HuH-7.5 (cell line): ENCODE data around the gene LRP5.
A peak's percentile ranks its signal among the peaks of the same experiment; 100 is the strongest.

Source experiments
- DNase-seq: peaks from one replicate; pipeline ENCODE4 v3.0.0; 2011; ENCODE audit warnings: low spot score

Gene LRP5

GRCh38 chr11:68309621-68310185 is 2.7 kb upstream of the LRP5 start:
- DNase-seq = peak; percentile 15

GRCh38 chr11:68311160-68312116 is 953 bp upstream of the LRP5 start:
- DNase-seq = peak; percentile 61

DNA sequence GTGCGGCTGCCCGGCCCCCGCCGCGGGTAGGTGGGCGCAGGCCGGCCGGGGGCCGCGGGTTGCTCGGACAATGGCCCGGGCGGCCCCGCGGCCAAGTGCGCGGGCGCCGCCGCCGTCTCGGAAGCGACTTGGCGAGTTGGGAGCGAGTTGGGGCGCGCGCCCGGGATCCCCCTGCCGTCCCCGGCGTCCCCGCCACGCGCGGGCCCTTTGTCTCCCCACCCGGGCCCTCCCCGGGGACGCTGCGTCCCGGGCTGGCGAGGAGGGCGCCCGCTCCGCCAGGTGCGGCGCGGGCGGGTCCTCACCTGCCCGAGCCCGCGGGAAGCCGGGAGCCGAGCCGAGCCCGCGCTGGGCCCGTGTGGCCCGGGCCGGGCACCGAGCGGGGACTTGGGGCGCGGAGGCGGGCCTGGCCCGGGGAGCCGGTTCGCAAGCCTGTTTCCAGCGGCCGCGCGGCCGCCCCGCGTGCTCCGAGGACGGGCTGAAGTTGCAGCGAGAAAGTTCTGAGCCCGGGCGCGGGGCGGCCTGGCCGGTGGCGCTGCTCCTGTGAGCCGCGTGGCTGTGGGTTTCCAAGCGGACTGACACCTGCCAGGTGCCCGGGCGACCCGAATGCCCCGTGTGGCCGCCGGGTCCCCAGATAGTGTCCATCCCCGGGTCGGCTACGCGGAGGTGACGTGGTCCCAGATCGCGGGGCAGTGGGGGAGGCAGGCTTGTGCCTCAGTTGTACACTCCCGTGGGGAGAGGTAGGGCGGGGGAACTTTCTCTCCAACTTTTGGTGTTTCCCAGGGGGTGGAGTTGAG is 586 bp downstream of the LRP5 start:
- peak; percentile 80 for DNase-seq

- DNase-seq = peak; percentile 81
Measured at GRCh38 chr11:68313574-68314202, 1.3 kb downstream of the LRP5 start.

DNA sequence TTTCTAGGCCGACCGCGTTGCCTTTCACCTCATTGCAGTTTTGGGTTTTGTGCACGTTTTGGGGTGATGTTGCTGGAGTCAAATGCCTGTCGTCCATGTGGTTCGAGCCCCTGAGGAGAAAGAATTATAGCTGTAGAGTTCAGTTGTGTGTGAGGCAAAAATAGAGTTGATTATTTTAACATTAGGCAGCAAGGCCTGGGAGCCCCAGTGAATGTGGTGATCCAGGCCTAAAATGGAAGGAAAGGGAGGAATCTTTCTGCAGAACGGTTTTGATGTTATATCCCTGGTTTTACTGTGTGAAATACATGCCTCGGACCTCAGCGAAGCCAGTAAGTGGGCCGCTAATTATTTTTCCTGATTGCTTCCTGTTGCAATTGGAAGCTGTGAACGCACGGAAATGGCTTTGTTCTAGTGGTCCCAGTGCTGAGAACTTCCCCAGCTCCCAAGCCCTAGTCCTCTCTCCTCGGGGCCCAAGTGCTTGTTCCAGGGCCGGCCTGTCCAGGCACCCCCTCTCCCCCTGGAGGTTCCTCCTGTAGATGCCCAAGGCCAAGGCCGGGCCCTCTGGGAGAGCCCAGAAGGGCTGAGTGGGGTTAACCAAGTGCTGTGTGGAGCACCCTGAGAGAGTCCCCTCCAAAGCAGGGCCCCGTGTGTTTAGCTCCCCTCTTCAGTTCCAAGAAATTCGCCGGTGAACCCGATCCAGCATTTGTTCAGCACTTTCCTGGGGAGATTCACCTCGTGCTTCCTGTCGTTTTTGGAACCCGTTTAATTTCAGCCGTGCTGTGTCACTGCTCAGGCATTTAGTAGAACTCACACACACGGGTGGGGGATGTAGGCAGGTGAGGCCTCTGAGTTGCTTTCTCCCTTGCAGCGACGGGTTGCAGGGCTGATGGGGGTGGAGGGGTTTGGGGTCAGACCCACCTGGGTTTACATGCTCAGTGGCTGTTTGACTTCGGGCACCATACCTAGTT is 2.1 kb downstream of the LRP5 start:
- DNase-seq = peak; percentile 77

DNA sequence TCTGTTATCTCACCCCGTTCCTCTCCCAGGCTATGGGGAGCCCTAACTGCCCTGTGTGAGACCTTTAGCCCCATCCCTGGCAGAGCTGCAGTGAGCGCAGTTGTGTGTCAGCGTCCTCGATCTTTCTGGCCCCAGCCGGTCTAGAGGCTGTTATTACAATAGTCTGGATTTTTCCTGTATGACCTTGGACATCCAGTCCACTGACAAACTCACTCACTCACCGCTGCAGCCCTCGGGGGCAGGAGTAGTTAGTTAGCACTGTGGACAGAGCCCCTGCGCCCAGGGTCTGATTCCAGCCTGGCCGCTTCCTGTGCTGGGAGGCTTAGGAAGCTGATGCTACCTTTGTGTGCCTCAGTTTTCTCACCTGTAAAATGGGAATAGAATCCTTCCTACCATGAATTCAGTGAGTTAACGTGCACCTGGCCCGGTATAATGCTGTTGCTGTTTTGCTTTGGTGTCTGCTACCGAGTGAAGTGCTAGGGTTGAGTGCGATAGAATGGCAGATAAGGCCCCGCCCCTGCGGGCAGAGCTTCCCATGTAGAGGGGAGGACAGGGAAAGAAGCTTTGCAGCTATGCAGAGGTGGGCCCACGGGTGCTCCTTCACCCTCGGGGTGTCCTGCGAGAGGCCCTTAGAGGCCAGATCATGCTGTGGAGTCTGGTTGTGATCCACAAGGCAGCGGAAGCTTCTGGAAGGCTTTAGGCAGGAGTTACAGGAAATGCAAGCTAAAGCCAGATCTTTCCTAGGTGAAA is 3.0 kb downstream of the LRP5 start:
- DNase-seq = peak; percentile 93

DNA sequence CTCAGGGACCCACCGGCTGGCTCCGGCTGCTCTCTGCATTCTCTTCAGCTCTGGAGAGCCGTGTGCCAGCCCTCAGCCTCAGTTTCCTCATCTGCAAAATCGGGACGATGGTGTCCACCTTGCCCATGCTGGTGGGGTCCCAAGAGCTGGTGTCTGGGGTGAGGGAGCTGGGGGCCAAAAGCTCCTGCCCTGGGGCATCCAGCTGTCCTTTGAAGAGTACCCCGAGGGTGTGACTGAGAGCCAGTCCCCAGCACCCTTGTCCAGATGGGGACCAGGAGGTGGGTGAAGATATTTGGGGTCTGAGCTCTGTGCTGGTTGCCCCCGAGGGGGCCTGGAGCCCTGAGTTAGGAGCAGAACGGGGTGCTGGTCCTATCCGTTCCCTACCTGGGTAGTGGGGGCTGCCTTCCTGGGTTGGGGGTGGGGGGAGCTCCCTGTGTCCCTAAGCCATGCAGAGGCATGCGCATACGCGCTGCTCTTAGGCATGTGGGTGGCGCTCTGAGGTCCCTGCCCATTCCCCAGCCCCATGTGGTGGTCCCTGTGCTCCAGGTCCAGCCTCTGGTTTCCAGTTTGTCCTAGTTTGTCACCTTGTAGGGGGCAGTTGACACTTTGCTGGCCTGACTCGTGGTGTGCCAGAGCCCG is 4.9 kb downstream of the LRP5 start:
- DNase-seq = no peak

GRCh38 chr11:68321293-68322051 is 9.1 kb downstream of the LRP5 start:
- no peak for DNase-seq

- no peak for DNase-seq
Measured at GRCh38 chr11:68322052-68322430, 9.7 kb downstream of the LRP5 start.

GRCh38 chr11:68324241-68324640 is 11.8 kb downstream of the LRP5 start:
- no peak for DNase-seq

GRCh38 chr11:68324695-68325094 is 12.3 kb downstream of the LRP5 start:
- no peak for DNase-seq

GRCh38 chr11:68325183-68325906 is 13.0 kb downstream of the LRP5 start:
- no peak for DNase-seq

DNA sequence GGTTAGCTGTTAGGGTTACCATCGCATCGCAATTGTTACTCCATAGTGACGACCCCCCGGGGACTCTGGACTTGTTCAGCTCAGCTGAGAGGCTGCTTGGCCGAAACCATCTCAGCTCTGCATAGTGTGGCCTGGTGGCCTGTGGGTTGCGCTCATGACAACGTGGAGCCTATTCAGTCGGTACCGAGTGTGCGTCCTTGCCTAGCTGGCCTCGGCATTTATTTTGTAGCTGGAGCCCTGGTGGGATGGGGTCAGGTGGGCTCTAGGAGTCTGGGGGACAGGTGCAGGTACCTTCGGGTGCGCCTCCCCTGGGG is 13.5 kb downstream of the LRP5 start:
- DNase-seq = no peak

DNA sequence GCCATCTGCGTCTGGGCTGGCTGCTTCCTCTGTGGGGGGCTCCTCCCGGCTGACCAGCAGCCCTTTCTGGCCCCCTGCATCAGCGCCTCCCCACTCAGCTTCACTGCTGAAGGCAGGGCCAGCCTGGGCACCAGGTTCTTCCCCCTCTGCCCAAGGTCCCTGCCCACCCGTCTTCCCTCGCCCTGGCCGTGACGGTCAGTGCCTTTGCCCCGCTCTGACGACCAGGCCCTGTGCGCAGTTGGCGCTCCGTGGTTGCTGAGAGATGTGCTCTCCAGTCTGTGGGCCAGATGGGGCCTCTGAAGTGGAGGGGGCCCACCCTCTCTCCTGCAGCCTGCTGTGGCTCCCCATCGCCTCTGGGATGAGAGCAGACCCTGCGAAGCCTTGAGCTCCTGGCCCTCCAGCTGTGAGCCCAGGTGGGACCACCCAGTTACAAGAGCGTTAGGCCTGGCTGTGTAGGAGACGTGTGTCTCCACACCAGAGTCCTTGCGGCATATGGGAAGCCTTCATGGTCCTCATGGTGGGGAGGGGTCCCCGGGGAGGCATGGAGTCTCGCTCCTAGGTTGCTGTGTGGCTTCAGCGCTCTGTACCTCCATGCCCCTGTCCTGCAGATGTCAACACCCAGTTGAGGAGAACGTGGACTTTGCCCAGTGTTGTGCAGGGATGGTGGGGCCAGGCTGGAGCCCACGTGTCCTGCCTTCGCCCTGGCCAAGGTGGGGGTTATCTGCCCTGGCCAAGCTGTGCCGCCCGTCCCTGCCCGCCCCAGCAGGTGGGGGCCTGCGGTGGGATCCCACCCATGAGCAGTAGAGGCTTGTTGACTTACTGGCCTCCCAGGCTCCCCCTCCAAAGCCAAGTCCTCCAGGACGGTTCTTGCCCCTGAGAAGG is 14.2 kb downstream of the LRP5 start:
- DNase-seq = no peak

GRCh38 chr11:68327586-68328370 is 15.4 kb downstream of the LRP5 start:
- DNase-seq = no peak

DNA sequence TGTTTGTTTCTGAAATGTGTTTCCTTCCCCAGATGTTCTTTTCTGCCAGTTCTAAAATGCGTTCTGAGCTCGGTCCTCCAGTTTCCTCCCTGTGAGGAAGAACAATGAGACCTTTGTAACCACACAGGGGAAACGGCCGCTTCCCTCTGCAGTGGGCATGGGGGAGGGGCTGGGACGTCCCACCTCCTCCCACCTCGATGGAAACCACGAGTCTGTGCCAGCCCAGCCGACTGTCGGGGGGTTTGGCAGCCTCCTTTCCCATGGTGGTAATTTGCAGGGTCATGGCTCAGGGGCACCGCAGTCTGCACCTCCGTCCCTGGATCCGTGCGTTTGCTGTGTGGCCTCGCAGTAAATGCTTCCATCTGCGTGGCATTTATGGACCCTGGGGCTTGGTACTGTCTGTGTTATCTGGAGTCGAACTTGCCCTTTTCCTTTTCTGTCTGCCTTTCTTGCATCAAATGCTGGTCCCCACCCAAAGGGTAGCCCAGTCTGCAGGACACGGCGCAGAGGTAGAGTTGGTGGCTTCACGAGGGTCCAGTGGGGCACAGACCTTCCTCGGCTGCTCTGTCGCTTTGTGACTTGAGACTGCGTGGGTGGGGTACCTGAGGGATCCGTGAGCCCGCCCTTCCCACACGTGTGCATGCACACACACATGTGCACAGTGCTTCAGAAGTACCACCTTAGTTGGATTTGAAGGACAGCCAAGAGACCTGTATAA is 16.1 kb downstream of the LRP5 start:
- DNase-seq = peak; percentile 95
